ENCODE results near the gene RBM8A. TPM values are rescaled to one million over a fixed set of nuclear protein-coding genes. Genes with fewer than 3 reads are reported as not detected.
"Not testable (repeated sequence)": the region's sequence is repeated elsewhere in the genome, so short reads cannot be mapped to it uniquely, and the experiment has no call there.

The RBM8A gene
- total RNA-seq, 1 donor from 2014 or later, result 173 TPM

DNA sequence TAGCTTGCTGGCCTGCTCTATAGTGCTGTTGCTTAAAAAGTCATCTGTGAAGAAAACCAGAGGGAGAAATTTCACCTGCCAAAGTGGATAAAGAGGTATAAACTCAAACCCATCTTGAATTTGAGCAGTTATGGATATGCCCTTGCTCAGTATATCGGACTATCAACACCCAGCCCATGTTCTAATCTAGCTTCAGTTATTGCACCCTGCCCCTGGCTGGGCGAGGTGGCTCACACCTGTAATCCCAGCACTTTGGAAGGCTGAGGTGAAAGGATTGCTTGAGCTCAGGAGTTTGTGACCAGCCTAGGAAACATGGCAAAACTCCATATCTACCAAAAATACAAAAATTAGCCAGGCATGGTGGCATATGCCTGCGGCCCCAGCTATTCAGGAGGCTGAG, 17.2 kb upstream of the RBM8A start:
- TF ChIP-seq, protein P1, sequence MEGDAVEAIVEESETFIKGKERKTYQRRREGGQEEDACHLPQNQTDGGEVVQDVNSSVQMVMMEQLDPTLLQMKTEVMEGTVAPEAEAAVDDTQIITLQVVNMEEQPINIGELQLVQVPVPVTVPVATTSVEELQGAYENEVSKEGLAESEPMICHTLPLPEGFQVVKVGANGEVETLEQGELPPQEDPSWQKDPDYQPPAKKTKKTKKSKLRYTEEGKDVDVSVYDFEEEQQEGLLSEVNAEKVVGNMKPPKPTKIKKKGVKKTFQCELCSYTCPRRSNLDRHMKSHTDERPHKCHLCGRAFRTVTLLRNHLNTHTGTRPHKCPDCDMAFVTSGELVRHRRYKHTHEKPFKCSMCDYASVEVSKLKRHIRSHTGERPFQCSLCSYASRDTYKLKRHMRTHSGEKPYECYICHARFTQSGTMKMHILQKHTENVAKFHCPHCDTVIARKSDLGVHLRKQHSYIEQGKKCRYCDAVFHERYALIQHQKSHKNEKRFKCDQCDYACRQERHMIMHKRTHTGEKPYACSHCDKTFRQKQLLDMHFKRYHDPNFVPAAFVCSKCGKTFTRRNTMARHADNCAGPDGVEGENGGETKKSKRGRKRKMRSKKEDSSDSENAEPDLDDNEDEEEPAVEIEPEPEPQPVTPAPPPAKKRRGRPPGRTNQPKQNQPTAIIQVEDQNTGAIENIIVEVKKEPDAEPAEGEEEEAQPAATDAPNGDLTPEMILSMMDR (IDR thresholded peaks at IDR 0.05; ENCODE audit: insufficient read depth, low read length, poor library complexity, severe bottlenecking), result no peak
- no peaks in the 10 kb centered on the region for H3K36me3 ChIP-seq (ENCODE audit: control insufficient read depth, insufficient read depth, low read length)
- H3K27me3 ChIP-seq (ENCODE audit: control insufficient read depth, insufficient read depth, low read length), result no peaks in the 10 kb centered on the region
- DNase-seq (ENCODE audit: low read depth), result no peak
- H3K4me3 ChIP-seq (ENCODE audit: low read depth, low read length), result no peak overlapping the region

DNA sequence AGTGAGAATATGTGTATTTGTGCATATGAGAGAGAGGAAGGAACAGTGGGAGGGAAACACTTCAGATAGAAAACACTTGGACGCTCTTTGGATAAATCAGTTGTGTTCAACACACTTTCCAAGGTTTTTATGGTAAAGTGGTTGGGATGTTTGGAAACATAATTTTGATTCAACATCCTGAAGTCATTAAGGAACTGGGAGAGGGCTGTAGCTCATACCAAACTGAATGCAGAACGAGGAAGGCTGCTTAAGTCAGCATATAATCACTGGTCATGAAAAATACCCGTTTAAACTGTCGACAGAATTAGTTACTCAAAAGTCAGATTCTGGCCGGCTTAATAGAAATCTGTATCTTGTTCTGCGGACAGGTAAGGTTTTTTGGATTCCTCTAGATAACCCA, 15.6 kb upstream of the RBM8A start:
- H3K4me3 ChIP-seq (ENCODE audit: low read depth, low read length), result no peak overlapping the region
- DNase-seq (ENCODE audit: low read depth), result no peak
- TF ChIP-seq, protein P1 (IDR thresholded peaks at IDR 0.05; ENCODE audit: insufficient read depth, low read length, poor library complexity, severe bottlenecking), result no peak
- H3K36me3 ChIP-seq (ENCODE audit: control insufficient read depth, insufficient read depth, low read length), result no peaks in the 10 kb centered on the region
- no peaks in the 10 kb centered on the region for H3K27me3 ChIP-seq (ENCODE audit: control insufficient read depth, insufficient read depth, low read length)

DNA sequence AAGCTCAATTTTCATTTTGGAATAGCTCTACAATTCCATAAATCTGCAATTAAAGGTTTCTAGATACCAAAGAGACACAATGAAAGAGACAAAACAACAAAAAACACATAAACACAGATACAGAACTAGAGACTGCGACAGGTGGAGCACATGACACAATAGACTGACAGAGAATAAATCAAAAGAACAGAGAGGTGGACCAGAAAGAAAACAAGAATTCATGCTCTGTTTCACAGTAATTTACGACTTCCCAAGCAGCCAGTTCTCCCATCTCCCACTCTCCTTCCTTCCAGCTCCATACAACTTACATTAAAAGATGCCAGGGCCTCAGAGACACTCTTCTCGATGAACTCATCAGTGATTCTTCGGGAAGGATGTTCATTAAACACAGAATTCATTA, 15.1 kb upstream of the RBM8A start:
- TF ChIP-seq, protein P1 (IDR thresholded peaks at IDR 0.05; ENCODE audit: insufficient read depth, low read length, poor library complexity, severe bottlenecking), result no peak
- no peaks in the 10 kb centered on the region for H3K36me3 ChIP-seq (ENCODE audit: control insufficient read depth, insufficient read depth, low read length)
- DNase-seq (ENCODE audit: low read depth), result no peak
- H3K27me3 ChIP-seq (ENCODE audit: control insufficient read depth, insufficient read depth, low read length), result no peaks in the 10 kb centered on the region
- H3K4me3 ChIP-seq (ENCODE audit: low read depth, low read length), result no peak overlapping the region

DNA sequence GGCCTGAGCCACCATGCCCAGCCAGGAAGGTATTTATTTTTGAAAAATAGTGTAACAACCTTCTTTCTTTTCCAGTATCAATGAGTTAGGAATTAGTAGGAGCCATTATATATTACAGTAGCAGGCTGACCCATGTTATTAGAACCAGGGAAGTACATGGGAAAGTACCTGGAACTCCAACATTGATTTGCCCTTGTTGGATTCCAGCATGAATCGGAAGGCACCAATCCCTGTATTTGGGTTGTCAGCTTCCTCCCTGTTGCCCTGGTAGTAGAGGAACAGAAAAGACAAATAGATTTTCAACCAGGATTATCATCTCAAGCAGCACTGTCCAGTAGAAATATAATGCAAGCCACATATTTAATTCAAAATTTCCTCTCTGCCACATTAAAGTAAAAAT, 10.2 kb upstream of the RBM8A start:
- Histone ChIP-seq H3K27me3 (ENCODE audit: control insufficient read depth, insufficient read depth, low read length) (no peaks in the 10 kb centered on the region), H3K36me3 (ENCODE audit: control insufficient read depth, insufficient read depth, low read length) (no peaks in the 10 kb centered on the region), H3K4me3 (ENCODE audit: low read depth, low read length) (no peak overlapping the region)
- TF ChIP-seq, protein P1 (IDR thresholded peaks at IDR 0.05; ENCODE audit: insufficient read depth, low read length, poor library complexity, severe bottlenecking), result no peak
- DNase-seq (ENCODE audit: low read depth), result no peak

DNA sequence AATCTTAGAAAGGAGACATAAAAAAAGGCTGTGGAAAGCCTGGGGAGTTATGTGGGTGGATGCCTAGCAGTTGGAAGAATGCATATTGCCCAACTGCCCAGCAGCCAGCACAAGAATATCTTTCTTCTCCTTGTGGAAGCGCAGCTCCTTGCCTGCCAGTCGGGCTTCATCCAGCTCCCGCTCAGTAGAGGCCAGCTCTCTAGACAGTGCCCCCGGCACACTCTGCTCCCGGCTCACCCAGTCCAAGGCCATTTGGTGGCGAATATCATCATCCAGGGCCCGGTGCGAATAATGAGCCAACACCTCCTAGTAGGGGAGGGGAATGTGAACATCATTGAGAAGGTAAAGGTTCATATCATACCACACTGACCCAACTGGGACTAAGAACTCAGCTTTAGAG, 9.0 kb upstream of the RBM8A start:
- DNase-seq (ENCODE audit: low read depth), result no peak

DNA sequence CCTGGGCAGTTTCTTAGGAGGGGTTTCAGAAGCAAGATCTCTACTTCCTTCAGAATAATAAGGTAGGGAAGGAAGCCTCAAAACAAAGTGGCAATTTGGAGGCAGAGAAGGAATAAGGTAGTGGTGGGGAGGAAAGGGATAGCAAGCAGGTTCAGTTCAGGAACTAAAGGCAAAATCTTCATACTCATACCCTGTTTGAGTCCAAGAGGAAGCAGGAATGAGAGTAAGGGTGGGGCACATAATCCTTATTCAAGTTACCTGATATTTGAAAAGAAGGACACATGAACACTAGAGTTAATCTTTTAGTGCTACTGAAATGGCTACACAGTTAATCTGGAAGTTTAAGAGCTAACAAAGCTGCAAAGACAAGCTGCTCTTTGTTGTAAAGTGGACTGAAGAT, 8.4 kb upstream of the RBM8A start:
- Histone ChIP-seq H3K36me3 (ENCODE audit: control insufficient read depth, insufficient read depth, low read length) (no peaks in the 10 kb centered on the region), H3K27me3 (ENCODE audit: control insufficient read depth, insufficient read depth, low read length) (no peaks in the 10 kb centered on the region), H3K4me3 (ENCODE audit: low read depth, low read length) (no peak overlapping the region)
- TF ChIP-seq, protein P1 (IDR thresholded peaks at IDR 0.05; ENCODE audit: insufficient read depth, low read length, poor library complexity, severe bottlenecking), result no peak
- no peak for DNase-seq (ENCODE audit: low read depth)

More for the DNA sequence above, 9.0 kb upstream of the RBM8A start:
- H3K4me3 ChIP-seq (ENCODE audit: low read depth, low read length), result no peak overlapping the region
- TF ChIP-seq, protein P1 (IDR thresholded peaks at IDR 0.05; ENCODE audit: insufficient read depth, low read length, poor library complexity, severe bottlenecking), result no peak
- no peaks in the 10 kb centered on the region for H3K36me3 ChIP-seq (ENCODE audit: control insufficient read depth, insufficient read depth, low read length)
- H3K27me3 ChIP-seq (ENCODE audit: control insufficient read depth, insufficient read depth, low read length), result no peaks in the 10 kb centered on the region

DNA sequence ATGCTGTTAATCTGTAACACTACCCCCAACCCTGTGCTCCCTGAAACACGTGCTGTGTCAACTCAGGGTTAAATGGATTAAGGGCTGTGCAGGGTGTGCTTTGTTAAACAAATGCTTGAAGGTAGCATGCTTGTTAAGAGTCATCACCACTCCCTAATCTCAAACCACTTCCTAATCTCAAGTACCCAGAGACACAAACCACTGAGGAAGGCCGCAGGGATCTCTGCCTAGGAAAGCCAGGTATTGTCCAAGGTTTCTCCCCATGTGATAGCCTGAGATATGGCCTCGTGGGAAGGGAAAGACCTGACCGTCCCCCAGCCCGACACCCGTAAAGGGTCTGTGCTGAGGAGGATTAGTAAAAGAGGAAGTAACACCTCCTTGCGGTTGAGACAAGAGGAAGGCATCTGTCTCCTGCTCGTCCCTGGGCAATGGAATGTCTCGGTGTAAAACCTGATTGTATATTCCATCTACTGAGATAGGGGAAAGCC, 5.3 kb upstream of the RBM8A start:
- not testable (repeated sequence) for H3K36me3 ChIP-seq (ENCODE audit: control insufficient read depth, insufficient read depth, low read length); H3K4me3 ChIP-seq (ENCODE audit: low read depth, low read length); DNase-seq (ENCODE audit: low read depth); H3K27me3 ChIP-seq (ENCODE audit: control insufficient read depth, insufficient read depth, low read length)
